Measurements from ENCODE around the gene RBM33. TPM values are rescaled to one million over a fixed set of nuclear protein-coding genes. Genes with fewer than 3 reads are reported as not detected.

Gene RBM33
- total and polyA plus RNA-seq, 2 of the 13 experiments (the other 11 are each of a cell fraction or from before 2014, with no cell fraction given), result 12.4 to 28.9 TPM

DNA sequence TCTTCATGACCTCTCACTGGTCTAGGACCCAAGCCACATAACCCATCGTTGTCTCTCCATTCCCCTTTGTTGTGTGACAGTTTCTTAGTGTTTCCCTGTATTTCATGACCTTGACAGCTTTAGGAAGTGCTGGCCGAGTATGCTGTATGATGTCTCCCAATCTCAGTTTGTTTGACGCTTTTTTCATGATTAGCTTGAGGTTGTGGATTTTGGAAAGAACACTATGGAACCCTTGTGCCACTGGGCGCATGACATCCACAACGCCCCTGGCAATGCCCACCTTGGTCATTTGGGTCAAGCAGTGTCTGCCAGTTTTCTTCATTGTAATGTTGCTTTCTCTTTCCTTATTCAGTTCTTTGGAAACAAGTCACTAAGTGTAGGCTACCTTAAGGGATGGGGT is 52.3 kb downstream of the RBM33 start:
- Histone ChIP-seq H3K9ac (ENCODE audit: insufficient read depth, low read depth, low read length) (no peak overlapping the region), H4K20me1 (ENCODE audit: insufficient read depth, low read length) (peaks cover 44% of the 10 kb centered on the region), H3K36me3 (replicated peaks in 1 of 2; ENCODE audit: control insufficient read depth in 1 of 2, insufficient read depth in 2 of 2, low read length in 2 of 2) (peaks cover 4 to 40% of the 10 kb centered on the region in 2 experiments; a peak in 3 of 5 replicates), H3K79me2 (ENCODE audit: insufficient read depth, low read length) (peaks cover 81% of the 10 kb centered on the region), H2AFZ (ENCODE audit: low read length) (no peak overlapping the region), H3K27ac (ENCODE audit: extremely low read length, insufficient read depth, low read length) (no peak overlapping the region), H3K9me3 (ENCODE audit: low read length) (no peaks in the 10 kb centered on the region), H3K27me3 (ENCODE audit: control insufficient read depth in 1 of 2, insufficient read depth in 2 of 2, low read length in 2 of 2) (no peaks in the 10 kb centered on the region), H3K4me2 (ENCODE audit: low read depth, low read length) (no peak overlapping the region), H3K4me1 (ENCODE audit: insufficient read depth, low read length) (peaks cover 45% of the 10 kb centered on the region), H3K4me3 (replicated peaks in 1 of 3; ENCODE audit: insufficient read depth in 1 of 3, low read depth in 2 of 3, low read length in 3 of 3) (no peak overlapping the region)
- no TSS peak for BruUV-seq (replicated peaks)
- ATAC-seq, result no peak
- TF ChIP-seq ZMYM2 (CRISPR knock-in tag; IDR thresholded peaks at IDR 0.05) (no peak), RBM22 (optimal IDR thresholded peaks at IDR 0.05; ENCODE audit: low read length) (peak; percentile 91)
- intact Hi-C loops (cut with micrococcal nuclease; ENCODE audit: unreplicated experiment) (no loop called here), in situ Hi-C loops (cut with HindIII; ENCODE audit: extremely low pct_ligation_motif_present, low pct_unique_long_range_greater_than_20kb) (no loop called here)
- no peak for DNase-seq (ENCODE audit: low spot score)
- ChIA-PET POLR2A (no interaction called here), CTCF (ENCODE audit: low intra/inter-chr PET ratio, low total read pairs) (no interaction called here)
- 97% methylated on average over 5 of the region's 5 CpGs for WGBS (ENCODE audit: low lambda C conversion rate)
- no peak for FAIRE-seq

GRCh38 chr7:155698633-155699032 is 54.2 kb downstream of the RBM33 start:
- peaks cover 26% of the 10 kb centered on the region for H3K4me1 ChIP-seq (ENCODE audit: insufficient read depth, low read length)
- H3K27ac ChIP-seq (ENCODE audit: extremely low read length, insufficient read depth, low read length), result no peak overlapping the region
- H3K36me3 ChIP-seq (replicated peaks in 1 of 2; ENCODE audit: control insufficient read depth in 1 of 2, insufficient read depth in 2 of 2, low read length in 2 of 2), result peaks cover 12 to 54% of the 10 kb centered on the region in 2 experiments
- DNase-seq (ENCODE audit: low spot score) (peak; percentile 37), ATAC-seq (no peak), FAIRE-seq (no peak)
- no TSS peak for BruUV-seq (replicated peaks)
- intact Hi-C loops (cut with micrococcal nuclease; ENCODE audit: unreplicated experiment) (no loop called here), in situ Hi-C loops (cut with HindIII; ENCODE audit: extremely low pct_ligation_motif_present, low pct_unique_long_range_greater_than_20kb) (no loop called here)
- H3K4me2 ChIP-seq (ENCODE audit: low read depth, low read length), result no peak overlapping the region
- H3K27me3 ChIP-seq (ENCODE audit: control insufficient read depth in 1 of 2, insufficient read depth in 2 of 2, low read length in 2 of 2), result no peaks in the 10 kb centered on the region
- peaks cover 66% of the 10 kb centered on the region for H3K79me2 ChIP-seq (ENCODE audit: insufficient read depth, low read length)
- POLR2A ChIA-PET, result no interaction called here
- H3K9me3 ChIP-seq (ENCODE audit: low read length), result no peaks in the 10 kb centered on the region
- no peak overlapping the region for H2AFZ ChIP-seq (ENCODE audit: low read length)
- H3K4me3 ChIP-seq (replicated peaks in 1 of 3; ENCODE audit: insufficient read depth in 1 of 3, low read depth in 2 of 3, low read length in 3 of 3), result no peak overlapping the region
- CTCF ChIA-PET (ENCODE audit: low intra/inter-chr PET ratio, low total read pairs), result no interaction called here
- no peak overlapping the region for H3K9ac ChIP-seq (ENCODE audit: insufficient read depth, low read depth, low read length)
- H4K20me1 ChIP-seq (ENCODE audit: insufficient read depth, low read length), result peaks cover 31% of the 10 kb centered on the region
- WGBS (ENCODE audit: low lambda C conversion rate), result 97% methylated on average over 1 of the region's 1 CpG
- no peak for TF ChIP-seq PCBP2 (optimal IDR thresholded peaks at IDR 0.05; ENCODE audit: low read depth, low read length, poor library complexity, severe bottlenecking)
- no peak for TF ChIP-seq ZNF260 (CRISPR knock-in tag; IDR thresholded peaks at IDR 0.05; ENCODE audit: borderline replicate concordance, low read depth)
- TF ChIP-seq KMT2B (CRISPR knock-in tag; IDR thresholded peaks at IDR 0.05), result no peak
- TF ChIP-seq TBX3 (IDR thresholded peaks at IDR 0.05; ENCODE audit: borderline replicate concordance), result no peak
- no peak for TF ChIP-seq NCOA1 (CRISPR knock-in tag; IDR thresholded peaks at IDR 0.05)
- TF ChIP-seq, protein P1, sequence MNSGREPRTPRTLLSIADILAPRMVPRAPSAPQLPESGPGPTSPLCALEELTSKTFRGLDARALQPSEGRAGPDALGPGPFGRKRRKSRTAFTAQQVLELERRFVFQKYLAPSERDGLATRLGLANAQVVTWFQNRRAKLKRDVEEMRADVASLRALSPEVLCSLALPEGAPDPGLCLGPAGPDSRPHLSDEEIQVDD (CRISPR knock-in tag; IDR thresholded peaks at IDR 0.05; ENCODE audit: borderline replicate concordance), result no peak
- TF ChIP-seq DMTF1 (CRISPR knock-in tag; IDR thresholded peaks at IDR 0.05), result no peak
- TF ChIP-seq ZKSCAN1 (IDR thresholded peaks at IDR 0.05; ENCODE audit: low read length), result no peak
- no peak for TF ChIP-seq GABPA (IDR thresholded peaks at IDR 0.05; ENCODE audit: low read depth, low read length)
- no peak for TF ChIP-seq GABPA (CRISPR knock-in tag; IDR thresholded peaks at IDR 0.05; ENCODE audit: low read depth)
- no peak for TF ChIP-seq ARNT2 (CRISPR knock-in tag; IDR thresholded peaks at IDR 0.05; ENCODE audit: low read depth)
- TF ChIP-seq ZNF607 (CRISPR knock-in tag; IDR thresholded peaks at IDR 0.05; ENCODE audit: borderline replicate concordance), result no peak
- TF ChIP-seq ZNF30 (CRISPR knock-in tag; IDR thresholded peaks at IDR 0.05), result no peak
- no peak for TF ChIP-seq ZNF768 (CRISPR knock-in tag; IDR thresholded peaks at IDR 0.05)
- TF ChIP-seq ZFP90 (CRISPR knock-in tag; IDR thresholded peaks at IDR 0.05; ENCODE audit: borderline replicate concordance), result no peak
- TF ChIP-seq ZNF883 (CRISPR knock-in tag; IDR thresholded peaks at IDR 0.05; ENCODE audit: not compliant biosample characterization), result no peak
